ENCODE measurements around the gene RPL10A. TPM values are rescaled to one million over a fixed set of nuclear protein-coding genes. Genes with fewer than 3 reads are reported as not detected.

The RPL10A gene
- total RNA-seq, 6 experiments from 2014 or later, result 366 to 446 (median 412) TPM

DNA sequence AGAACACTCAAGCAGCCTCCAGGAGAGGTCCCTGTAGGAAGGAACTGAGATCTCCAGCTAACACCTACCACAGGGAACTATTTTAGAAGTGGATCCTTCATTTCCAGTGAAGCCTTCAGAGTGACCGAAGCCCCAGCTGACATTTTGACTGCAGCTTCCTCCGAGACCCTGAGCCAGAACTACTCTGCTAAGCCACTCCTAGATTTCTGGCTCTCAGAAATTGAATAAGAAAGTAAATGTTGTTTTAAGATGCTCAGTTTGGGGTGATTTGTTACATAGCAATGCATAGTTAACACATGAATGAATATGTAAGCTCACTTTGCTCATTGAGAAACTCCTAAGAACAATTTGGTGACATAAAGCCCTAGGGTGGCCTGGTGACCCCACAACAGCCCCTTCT lies 39.0 kb downstream of the RPL10A start:
- no peak for TF ChIP-seq POLR2A (IDR thresholded peaks at IDR 0.05)
- TF ChIP-seq, protein P1, sequence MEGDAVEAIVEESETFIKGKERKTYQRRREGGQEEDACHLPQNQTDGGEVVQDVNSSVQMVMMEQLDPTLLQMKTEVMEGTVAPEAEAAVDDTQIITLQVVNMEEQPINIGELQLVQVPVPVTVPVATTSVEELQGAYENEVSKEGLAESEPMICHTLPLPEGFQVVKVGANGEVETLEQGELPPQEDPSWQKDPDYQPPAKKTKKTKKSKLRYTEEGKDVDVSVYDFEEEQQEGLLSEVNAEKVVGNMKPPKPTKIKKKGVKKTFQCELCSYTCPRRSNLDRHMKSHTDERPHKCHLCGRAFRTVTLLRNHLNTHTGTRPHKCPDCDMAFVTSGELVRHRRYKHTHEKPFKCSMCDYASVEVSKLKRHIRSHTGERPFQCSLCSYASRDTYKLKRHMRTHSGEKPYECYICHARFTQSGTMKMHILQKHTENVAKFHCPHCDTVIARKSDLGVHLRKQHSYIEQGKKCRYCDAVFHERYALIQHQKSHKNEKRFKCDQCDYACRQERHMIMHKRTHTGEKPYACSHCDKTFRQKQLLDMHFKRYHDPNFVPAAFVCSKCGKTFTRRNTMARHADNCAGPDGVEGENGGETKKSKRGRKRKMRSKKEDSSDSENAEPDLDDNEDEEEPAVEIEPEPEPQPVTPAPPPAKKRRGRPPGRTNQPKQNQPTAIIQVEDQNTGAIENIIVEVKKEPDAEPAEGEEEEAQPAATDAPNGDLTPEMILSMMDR (IDR thresholded peaks at IDR 0.05), result no peak
- DNase-seq (no peak), ATAC-seq (no peak)
- H3K4me1 ChIP-seq, result no peaks in the 10 kb centered on the region
- intact Hi-C loops (cut with DNase I), result no loop called here
- WGBS (ENCODE audit: insufficient coverage, low coverage, low lambda C conversion rate, missing lambda C conversion rate), result 100% methylated on average over 2 of the region's 2 CpGs
- no peaks in the 10 kb centered on the region for H3K27me3 ChIP-seq
- no peaks in the 10 kb centered on the region for H3K36me3 ChIP-seq
- no peak overlapping the region for H3K27ac ChIP-seq
- H3K9me3 ChIP-seq, result no peaks in the 10 kb centered on the region
- H3K4me3 ChIP-seq, result no peak overlapping the region

DNA sequence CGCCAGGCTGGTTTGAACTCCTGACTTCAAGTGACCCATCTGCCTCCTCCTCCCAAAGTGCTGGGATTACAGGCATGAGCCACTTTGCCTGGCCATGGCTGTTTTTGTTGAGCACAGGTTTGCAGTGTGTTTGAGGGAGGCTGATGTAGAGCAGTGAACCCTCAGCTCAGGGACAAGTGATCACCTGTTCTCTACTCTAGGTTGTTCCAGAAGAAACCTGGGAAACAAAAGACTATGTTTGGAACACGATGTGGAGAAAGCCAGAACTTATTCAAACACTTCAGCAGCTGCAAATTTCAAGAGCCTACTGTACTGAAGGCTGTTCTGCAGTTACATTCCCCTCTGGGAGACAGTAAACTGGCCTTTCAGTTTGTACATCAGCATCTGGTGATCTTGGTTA lies 39.8 kb downstream of the RPL10A start:
- WGBS (ENCODE audit: insufficient coverage, low coverage, low lambda C conversion rate, missing lambda C conversion rate), result 17% methylated on average over 1 of the region's 2 CpGs
- no peaks in the 10 kb centered on the region for H3K4me1 ChIP-seq

DNA sequence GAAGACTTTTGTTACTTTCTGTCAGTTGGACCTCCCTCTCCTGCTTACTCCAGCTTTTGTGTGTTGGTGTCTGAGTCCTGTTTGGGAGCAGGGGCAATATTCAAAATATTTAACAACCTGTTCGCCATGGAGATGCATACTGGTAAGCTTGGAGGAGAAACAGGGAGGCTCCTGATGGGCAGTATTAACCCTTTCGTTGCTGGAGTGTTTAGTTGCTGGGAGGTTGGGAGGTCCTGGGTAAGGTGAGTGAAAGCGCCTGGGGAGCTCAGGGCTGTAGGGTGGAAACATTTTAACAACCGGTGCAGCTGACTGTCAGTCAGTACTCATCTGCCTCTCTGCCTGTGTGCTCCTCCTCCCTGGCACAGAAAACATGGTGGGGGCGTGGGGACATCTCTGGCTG lies 40.3 kb downstream of the RPL10A start:
- intact Hi-C loops (cut with DNase I), result no loop called here
- no peak for TF ChIP-seq POLR2A (IDR thresholded peaks at IDR 0.05)
- TF ChIP-seq, protein P1 (IDR thresholded peaks at IDR 0.05), result no peak
- Histone ChIP-seq H3K4me3 (no peak overlapping the region), H3K4me1 (no peaks in the 10 kb centered on the region), H3K36me3 (no peaks in the 10 kb centered on the region), H3K27ac (no peak overlapping the region), H3K27me3 (no peaks in the 10 kb centered on the region), H3K9me3 (no peaks in the 10 kb centered on the region)
- DNase-seq (no peak), ATAC-seq (no peak)
- 0% methylated on average over 1 of the region's 5 CpGs for WGBS (ENCODE audit: insufficient coverage, low coverage, low lambda C conversion rate, missing lambda C conversion rate)

More for the DNA sequence above, 39.8 kb downstream of the RPL10A start:
- no peaks in the 10 kb centered on the region for H3K27me3 ChIP-seq
- H3K27ac ChIP-seq, result no peak overlapping the region
- no peaks in the 10 kb centered on the region for H3K36me3 ChIP-seq
- no peaks in the 10 kb centered on the region for H3K9me3 ChIP-seq
- intact Hi-C loops (cut with DNase I), result no loop called here
- TF ChIP-seq POLR2A (IDR thresholded peaks at IDR 0.05), result no peak
- TF ChIP-seq, protein P1 (IDR thresholded peaks at IDR 0.05), result no peak
- H3K4me3 ChIP-seq, result no peak overlapping the region
- ATAC-seq (no peak), DNase-seq (no peak)

DNA sequence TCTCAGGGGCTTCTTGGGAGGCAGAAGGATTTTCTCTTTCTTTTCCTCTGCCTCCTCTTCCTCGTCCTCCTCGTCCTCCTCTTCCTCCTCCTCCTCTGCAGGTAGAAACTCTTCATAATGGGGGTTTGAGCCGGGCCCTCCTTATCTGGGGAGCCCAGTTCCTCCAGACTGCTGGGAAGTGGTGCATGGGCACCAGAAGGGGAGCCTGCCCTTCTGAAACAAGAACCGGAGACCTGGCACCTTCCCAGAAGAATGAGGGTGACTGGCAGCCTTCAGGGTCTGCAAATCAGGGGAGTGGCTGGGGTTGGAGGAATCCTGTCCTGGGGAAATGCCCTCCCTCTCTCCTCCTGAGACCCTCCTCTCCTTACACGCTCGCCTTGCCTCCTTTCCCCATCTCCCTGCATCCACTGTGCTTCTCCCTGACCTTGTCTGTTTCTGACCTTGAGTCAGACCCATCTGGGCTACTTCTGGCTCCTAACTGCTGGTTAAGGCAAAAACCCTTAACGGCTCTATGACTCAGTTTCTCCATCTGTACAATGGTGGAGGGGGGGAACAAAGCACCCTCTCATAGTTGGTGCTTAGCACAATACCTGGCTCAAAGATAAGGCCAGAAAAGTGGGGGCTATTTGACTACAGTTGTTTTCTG lies 42.8 kb downstream of the RPL10A start:
- Histone ChIP-seq H3K27ac (no peak overlapping the region), H3K4me1 (no peaks in the 10 kb centered on the region), H3K9me3 (no peaks in the 10 kb centered on the region), H3K4me3 (no peak overlapping the region), H3K27me3 (no peaks in the 10 kb centered on the region), H3K36me3 (no peaks in the 10 kb centered on the region)
- DNase-seq, result no peak
- WGBS (ENCODE audit: insufficient coverage, low coverage, low lambda C conversion rate, missing lambda C conversion rate), result 52% methylated on average over 4 of the region's 7 CpGs
- intact Hi-C loops (cut with DNase I), result no loop called here
- no peak for ATAC-seq
- TF ChIP-seq, protein P1 (IDR thresholded peaks at IDR 0.05), result no peak
- no peak for TF ChIP-seq POLR2A (IDR thresholded peaks at IDR 0.05)
